ENCODE data around the gene GBP6. TPM values are rescaled to one million over a fixed set of nuclear protein-coding genes. Genes with fewer than 3 reads are reported as not detected.
"Not testable (repeated sequence)": the region's sequence is repeated elsewhere in the genome, so short reads cannot be mapped to it uniquely, and the experiment has no call there.

GBP6 gene
- total and polyA plus RNA-seq, 7 donors = 0.03 to 0.10 (median 0.03) TPM; not detected in 3

DNA sequence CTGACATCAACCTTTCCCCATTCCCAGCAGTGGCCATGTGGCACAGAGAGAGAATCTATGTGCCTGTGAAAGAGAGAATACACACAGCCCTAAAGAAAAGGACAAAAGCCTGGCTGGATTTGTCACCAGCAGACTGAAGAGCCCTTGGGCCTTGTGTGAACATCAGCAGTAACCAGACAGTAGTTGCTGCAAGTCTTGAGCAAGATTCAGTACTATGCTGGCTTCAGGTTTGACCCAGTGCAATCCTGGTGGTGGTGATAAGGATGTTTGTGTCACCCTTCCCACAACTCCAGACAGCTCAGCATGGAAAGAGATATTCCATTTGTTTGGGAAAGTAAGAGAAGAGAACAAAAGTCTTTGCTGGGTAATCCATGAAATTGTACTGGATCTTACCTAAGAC, 28.4 kb upstream of the GBP6 start:
- no peaks in the 10 kb centered on the region for H3K4me1 ChIP-seq
- no peaks in the 10 kb centered on the region for H3K36me3 ChIP-seq (ENCODE audit: insufficient read depth in 1 of 2, low read depth in 1 of 2)
- no peak overlapping the region for H3K27ac ChIP-seq
- H3K27me3 ChIP-seq (ENCODE audit: insufficient read depth in 3 of 3, low read length in 2 of 3) = no peaks in the 10 kb centered on the region
- ATAC-seq (no peak), DNase-seq (no peak)
- TF ChIP-seq, protein P1, sequence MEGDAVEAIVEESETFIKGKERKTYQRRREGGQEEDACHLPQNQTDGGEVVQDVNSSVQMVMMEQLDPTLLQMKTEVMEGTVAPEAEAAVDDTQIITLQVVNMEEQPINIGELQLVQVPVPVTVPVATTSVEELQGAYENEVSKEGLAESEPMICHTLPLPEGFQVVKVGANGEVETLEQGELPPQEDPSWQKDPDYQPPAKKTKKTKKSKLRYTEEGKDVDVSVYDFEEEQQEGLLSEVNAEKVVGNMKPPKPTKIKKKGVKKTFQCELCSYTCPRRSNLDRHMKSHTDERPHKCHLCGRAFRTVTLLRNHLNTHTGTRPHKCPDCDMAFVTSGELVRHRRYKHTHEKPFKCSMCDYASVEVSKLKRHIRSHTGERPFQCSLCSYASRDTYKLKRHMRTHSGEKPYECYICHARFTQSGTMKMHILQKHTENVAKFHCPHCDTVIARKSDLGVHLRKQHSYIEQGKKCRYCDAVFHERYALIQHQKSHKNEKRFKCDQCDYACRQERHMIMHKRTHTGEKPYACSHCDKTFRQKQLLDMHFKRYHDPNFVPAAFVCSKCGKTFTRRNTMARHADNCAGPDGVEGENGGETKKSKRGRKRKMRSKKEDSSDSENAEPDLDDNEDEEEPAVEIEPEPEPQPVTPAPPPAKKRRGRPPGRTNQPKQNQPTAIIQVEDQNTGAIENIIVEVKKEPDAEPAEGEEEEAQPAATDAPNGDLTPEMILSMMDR (IDR thresholded peaks at IDR 0.05) = no peak
- no peaks in the 10 kb centered on the region for H3K9me3 ChIP-seq
- H3K4me3 ChIP-seq = no peak overlapping the region
- intact Hi-C loops (cut with DNase I) = no loop called here

DNA sequence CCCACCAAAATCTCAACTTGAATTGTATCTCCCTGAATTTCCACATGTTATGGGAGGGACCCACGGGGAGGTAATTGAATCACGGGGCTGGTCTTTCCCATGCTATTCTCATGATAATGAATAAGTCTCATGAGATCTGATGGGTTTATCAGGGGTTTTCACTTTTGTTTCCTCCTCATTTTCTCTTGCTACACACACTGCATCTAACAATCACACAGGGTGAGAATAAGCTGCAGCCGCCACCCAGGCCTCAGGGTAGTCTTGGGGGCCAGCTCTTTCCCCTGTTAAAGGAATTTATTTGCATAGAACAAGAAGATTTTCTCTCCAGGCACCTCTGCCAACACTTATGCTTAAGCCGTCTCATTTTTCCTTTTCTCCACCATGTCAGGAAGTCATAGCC, 26.0 kb upstream of the GBP6 start:
- no peak for ATAC-seq
- Histone ChIP-seq H3K36me3 (ENCODE audit: insufficient read depth in 1 of 2, low read depth in 1 of 2) (no peaks in the 10 kb centered on the region), H3K4me3 (no peak overlapping the region), H3K9me3 (no peaks in the 10 kb centered on the region), H3K27me3 (ENCODE audit: insufficient read depth in 3 of 3, low read length in 2 of 3) (no peaks in the 10 kb centered on the region), H3K27ac (no peak overlapping the region), H3K4me1 (no peaks in the 10 kb centered on the region)
- 50 to 69% (median 62%) methylated on average over 4 of the region's 4 CpGs for WGBS, 3 donors
- DNase-seq = no peak
- intact Hi-C loops (cut with DNase I) = no loop called here
- TF ChIP-seq, protein P1 (IDR thresholded peaks at IDR 0.05) = no peak

DNA sequence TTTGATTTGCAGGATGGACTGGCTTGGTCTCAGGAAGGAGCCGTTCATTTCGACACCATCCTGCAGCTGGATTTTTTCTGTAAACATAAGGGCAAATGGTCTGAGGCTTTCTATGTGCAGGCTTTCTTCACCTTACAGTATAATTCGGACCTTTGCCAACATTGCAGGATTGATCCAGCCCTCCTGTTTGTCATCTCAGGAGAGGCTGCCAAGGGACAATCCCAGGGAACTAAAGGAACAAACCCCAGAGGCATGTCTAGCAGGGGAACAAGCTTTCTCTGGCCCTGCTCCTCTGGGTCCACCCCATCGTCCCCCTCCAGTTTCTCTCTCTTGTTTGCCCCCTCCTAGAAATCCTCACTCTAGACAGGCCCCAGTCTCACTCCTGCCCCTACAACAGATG, 24.8 kb upstream of the GBP6 start:
- no peaks in the 10 kb centered on the region for H3K36me3 ChIP-seq (ENCODE audit: insufficient read depth in 1 of 2, low read depth in 1 of 2)
- no peaks in the 10 kb centered on the region for H3K4me1 ChIP-seq
- WGBS, 3 donors = 44 to 83% (median 47%) methylated on average over 4 of the region's 4 CpGs
- TF ChIP-seq, protein P1 (IDR thresholded peaks at IDR 0.05) = no peak
- H3K4me3 ChIP-seq = no peak overlapping the region
- no peaks in the 10 kb centered on the region for H3K9me3 ChIP-seq
- H3K27ac ChIP-seq = no peak overlapping the region
- H3K27me3 ChIP-seq (ENCODE audit: insufficient read depth in 3 of 3, low read length in 2 of 3) = no peaks in the 10 kb centered on the region
- ATAC-seq (no peak), DNase-seq (no peak)
- intact Hi-C loops (cut with DNase I) = no loop called here

DNA sequence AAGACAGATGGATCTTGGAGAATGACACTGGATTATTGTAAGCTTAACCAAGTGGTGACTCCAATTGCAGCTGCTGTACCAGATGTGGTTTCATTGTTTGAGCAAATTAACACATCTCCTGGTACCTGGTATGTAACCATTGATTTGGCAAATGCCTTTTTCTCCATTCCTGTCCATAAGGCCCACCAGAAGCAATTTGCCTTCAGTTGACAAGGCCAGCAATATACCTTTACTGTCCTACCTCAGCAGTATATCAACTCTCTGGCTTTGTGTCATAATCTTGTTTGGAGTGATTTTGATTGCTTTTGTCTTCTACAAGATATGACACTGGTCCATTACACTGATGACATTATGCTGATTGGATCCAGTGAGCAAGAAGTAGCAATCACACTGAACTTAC, 18.4 kb upstream of the GBP6 start:
- H3K27ac ChIP-seq; H3K27me3 ChIP-seq (ENCODE audit: insufficient read depth in 3 of 3, low read length in 2 of 3); H3K4me1 ChIP-seq; H3K4me3 ChIP-seq; H3K36me3 ChIP-seq (ENCODE audit: insufficient read depth in 1 of 2, low read depth in 1 of 2); intact Hi-C loops (cut with DNase I); ATAC-seq; DNase-seq; H3K9me3 ChIP-seq: not testable (repeated sequence)

DNA sequence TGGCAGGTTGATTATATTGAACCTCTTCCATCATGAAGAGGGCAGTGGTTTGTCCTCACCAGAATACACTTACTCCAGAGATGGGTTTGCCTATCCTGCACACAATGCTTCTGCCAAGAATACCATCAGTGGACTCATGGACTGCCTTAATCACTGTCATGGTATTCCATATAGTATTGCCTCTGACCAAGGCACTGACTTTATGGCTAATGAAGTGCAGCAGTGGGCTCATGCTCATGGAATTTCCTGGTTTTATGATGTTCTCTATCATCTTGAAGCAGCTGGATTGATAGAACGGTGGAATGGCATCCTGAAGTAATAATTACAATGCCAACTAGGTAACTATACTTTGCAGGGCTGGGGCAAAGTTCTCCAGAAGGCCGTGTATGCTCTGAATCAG, 16.6 kb upstream of the GBP6 start:
- TF ChIP-seq, protein P1 (IDR thresholded peaks at IDR 0.05) = no peak
- H3K4me3 ChIP-seq = no peak overlapping the region
- no peaks in the 10 kb centered on the region for H3K36me3 ChIP-seq (ENCODE audit: insufficient read depth in 1 of 2, low read depth in 1 of 2)
- intact Hi-C loops (cut with DNase I) = no loop called here
- H3K4me1 ChIP-seq = no peaks in the 10 kb centered on the region
- 45 to 66% (median 50%) methylated on average over 2 of the region's 2 CpGs for WGBS, 3 donors
- ATAC-seq = no peak
- H3K27ac ChIP-seq = no peak overlapping the region
- no peaks in the 10 kb centered on the region for H3K9me3 ChIP-seq
- peaks cover 0 to 5% (median 0%) of the 10 kb centered on the region in 3 donors for H3K27me3 ChIP-seq (ENCODE audit: insufficient read depth in 3 of 3, low read length in 2 of 3)
- DNase-seq = no peak

Measured in psoas muscle (tissue), 8 donors.